ENCODE measurements around the gene HPSE.

Gene HPSE

GRCh38 chr4:83248486-83248885 lies 86.2 kb downstream of the HPSE start:
- no peak for DNase-seq (ENCODE audit: low read depth, low spot score)

- no peak for DNase-seq (ENCODE audit: low read depth, low spot score)
Observed at GRCh38 chr4:83247415-83248357, 87.0 kb downstream of the HPSE start.

Data from smooth muscle cell of the brain vasculature (primary cell).